Kidney (tissue), 14 donors: ENCODE results near the gene B3GALT5. TPM values are rescaled to one million over a fixed set of nuclear protein-coding genes. Genes with fewer than 3 reads are reported as not detected.

ENCODE experiments used
- DNase-seq, 5 donors: peaks; one replicate each; pipeline ENCODE4 v3.0.0-alpha.2; 2013 to 2020
- FAIRE-seq: peaks from 2 replicates; lab custom pipeline; 2012; peaks lifted over from hg19 to GRCh38; lab: Jason Lieb, UNC
- H3K27ac ChIP-seq, 2 donors: one replicate each; pipeline ENCODE4 v1.7.0; 2013; ENCODE audit warnings: low read depth in 2 of 2, low read length in 2 of 2, inconsistent platforms in 1 of 2
- H3K27me3 ChIP-seq: one replicate; pipeline ENCODE4 v1.7.1; 2013; ENCODE audit warnings: low read length, inconsistent platforms; ENCODE audit not compliant: control insufficient read depth, insufficient read depth
- H3K36me3 ChIP-seq, 3 donors: one replicate each; pipeline versions ENCODE4 v1.7.0 to v1.7.1; 2013; ENCODE audit warnings: low read length in 3 of 3, control low read depth in 1 of 3, inconsistent platforms in 1 of 3; ENCODE audit not compliant: insufficient read depth in 3 of 3, control insufficient read depth in 2 of 3
- H3K4me1 ChIP-seq, 3 donors: one replicate each; pipeline versions ENCODE4 v1.7.0 to v1.7.1; 2013; ENCODE audit warnings: low read length in 3 of 3, inconsistent platforms in 1 of 3, low read depth in 1 of 3; ENCODE audit not compliant: control insufficient read depth in 2 of 3, insufficient read depth in 2 of 3
- H3K4me3 ChIP-seq, 3 donors: one replicate each; pipeline versions ENCODE4 v1.7.0 to v1.8.1; 2013; ENCODE audit warnings: low read length in 3 of 3, control low read depth in 1 of 3, inconsistent platforms in 1 of 3
- H3K9ac ChIP-seq, 3 donors: one replicate each; pipeline versions ENCODE4 v1.7.0 to v1.7.1; 2013; ENCODE audit warnings: low read length in 3 of 3, control low read depth in 1 of 3, inconsistent platforms in 1 of 3
- H3K9me3 ChIP-seq, 3 donors: one replicate each; pipeline versions ENCODE4 v1.7.0 to v1.7.1; 2013; ENCODE audit warnings: low read length in 3 of 3, control low read depth in 1 of 3, inconsistent platforms in 1 of 3; ENCODE audit not compliant: control insufficient read depth in 2 of 3, insufficient read depth in 1 of 3
- CTCF ChIP-seq: IDR thresholded peaks from 3 replicates; pipeline ENCODE4 v1.5.1; 2012; ENCODE audit warnings: mild to moderate bottlenecking, moderate library complexity, borderline replicate concordance; ENCODE audit not compliant: insufficient read depth; ENCODE audit errors: extremely low read depth
- intact Hi-C: fragments of 100-400 bp; cut with DNase I; formaldehyde crosslinking; loops from one replicate; pipeline ENCODE4 v1.11.1; 2022
- polyA plus RNA-seq: library from polyadenylated mRNA; stranded (reverse); fragments of 350-450 nt; fragmentation: Illumina TruSeq; extraction: RNeasy Lipid Tissue Mini Kit (QIAGEN cat#74804); gene quantifications from one replicate; pipeline ENCODE4 v1.2.3, GENCODE V29; 2014; ENCODE audit warnings: low read depth, low replicate concordance; ENCODE audit not compliant: insufficient read depth
- total RNA-seq: library from RNA; stranded (reverse); fragmentation: NEBNext Ultra II Directional; extraction: Animal tissue kit (Norgen Biotek cat#: 25700); gene quantifications from one replicate; pipeline ENCODE4 v1.2.1, GENCODE V29; 2021
- donor health status: control.
- donor health status: control.
- donor health status: control.
- donor health status: control.
- donor health status: control.
- donor health status: DM: yes; HTN: yes; CAD: no.
- donor health status: Normal renal cell carcinoma (clear cell type).

B3GALT5 gene
- total and polyA plus RNA-seq, 2 donors from 2014 or later, result 0.24 to 5.6 TPM

- Histone ChIP-seq H3K9me3 (no peaks in the 10 kb centered on the region), H3K27me3 (no peaks in the 10 kb centered on the region), H3K36me3 (no peaks in the 10 kb centered on the region), H3K4me3 (no peak overlapping the region), H3K9ac (no peak overlapping the region), H3K27ac (no peak overlapping the region), H3K4me1 (no peaks in the 10 kb centered on the region)
- TF ChIP-seq CTCF, result no peak
- FAIRE-seq, result no peak
- DNase-seq, result no peak
- intact Hi-C loops, result no loop called here
Observed at GRCh38 chr21:39568361-39568760, 44.4 kb upstream of the B3GALT5 start.

GRCh38 chr21:39575775-39576174, 37.0 kb upstream of the B3GALT5 start:
- intact Hi-C loops, result no loop called here
- Histone ChIP-seq H3K9ac (no peak overlapping the region), H3K27ac (no peak overlapping the region), H3K36me3 (no peaks in the 10 kb centered on the region), H3K4me3 (no peak overlapping the region), H3K9me3 (no peaks in the 10 kb centered on the region), H3K27me3 (no peaks in the 10 kb centered on the region), H3K4me1 (no peaks in the 10 kb centered on the region)
- FAIRE-seq, result no peak
- DNase-seq, result no peak
- TF ChIP-seq CTCF, result no peak

- Histone ChIP-seq H3K27me3 (no peaks in the 10 kb centered on the region), H3K4me3 (no peak overlapping the region), H3K4me1 (no peaks in the 10 kb centered on the region), H3K36me3 (no peaks in the 10 kb centered on the region), H3K27ac (no peak overlapping the region), H3K9ac (no peak overlapping the region), H3K9me3 (no peaks in the 10 kb centered on the region)
- FAIRE-seq (no peak), DNase-seq (no peak)
- intact Hi-C loops, result no loop called here
- no peak for TF ChIP-seq CTCF
Observed at GRCh38 chr21:39576518-39577128, 36.1 kb upstream of the B3GALT5 start.
